HTERT RPE-1 (cell line): ENCODE results near the gene NPAS2.

ENCODE experiments used
- in situ Hi-C: fragments of 300-500 bp; cut with MboI; formaldehyde crosslinking; loops from 4 replicates; pipeline ENCODE4 v1.14.3; 2020; ENCODE audit warnings: low sequenced_read_pairs

Gene NPAS2

GRCh38 chr2:100819370-100820272 is at the start of gene NPAS2:
Gene NPAS2 (plus strand): TSS chr2:100820139. CDS start chr2:100904755, 84,616 bp downstream.
- in situ Hi-C loops, result no loop called here

GRCh38 chr2:100771125-100771524 is 48.8 kb upstream of the NPAS2 start:
- in situ Hi-C loops, result no loop called here

DNA sequence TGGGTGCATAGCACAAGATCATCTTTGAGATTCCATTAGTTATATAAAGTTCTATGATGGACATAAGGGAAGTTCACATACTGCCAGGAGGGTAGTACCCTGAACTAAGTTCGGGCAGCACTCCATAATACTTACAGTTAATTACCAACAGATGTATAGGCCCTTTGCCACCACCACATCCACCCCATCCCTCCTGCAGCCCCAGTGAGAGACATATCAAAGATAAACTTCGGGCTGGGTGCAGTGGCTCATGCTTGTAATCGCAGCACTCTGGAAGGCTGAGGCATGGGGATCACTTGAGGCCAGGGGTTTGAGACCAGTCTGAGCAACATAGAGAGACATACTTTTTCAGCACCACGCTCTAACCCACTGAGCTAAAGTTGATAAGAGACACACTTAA is 46.4 kb upstream of the NPAS2 start:
- in situ Hi-C loops, result no loop called here

- in situ Hi-C loops, result no loop called here
These were observed 43.5 kb upstream of the NPAS2 start for GRCh38 chr2:100776445-100776844.

- in situ Hi-C loops, result no loop called here
These were observed 41.1 kb upstream of the NPAS2 start for GRCh38 chr2:100778637-100779450.

- in situ Hi-C loops, result no loop called here
These were observed 40.1 kb upstream of the NPAS2 start for GRCh38 chr2:100779908-100780202.

- in situ Hi-C loops, result no loop called here
These were observed 39.5 kb upstream of the NPAS2 start for GRCh38 chr2:100780203-100781008.

DNA sequence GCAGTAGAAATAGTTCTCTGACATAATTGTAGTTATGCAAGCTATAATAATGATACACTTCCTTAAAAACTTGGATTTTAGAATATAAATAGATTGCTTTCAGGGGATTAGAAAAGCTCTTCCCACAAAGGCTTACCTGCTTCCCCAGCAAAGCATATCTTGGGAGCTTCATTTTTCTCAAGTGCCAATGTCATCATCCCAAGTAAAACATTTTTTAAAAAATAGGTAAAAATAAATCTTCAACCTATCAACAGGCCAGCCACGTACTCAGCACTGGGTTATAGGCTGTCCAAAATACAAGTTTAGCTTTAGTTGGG is 39.0 kb upstream of the NPAS2 start:
- in situ Hi-C loops, result no loop called here

GRCh38 chr2:100781523-100782379 is 38.2 kb upstream of the NPAS2 start:
- in situ Hi-C loops, result no loop called here

DNA sequence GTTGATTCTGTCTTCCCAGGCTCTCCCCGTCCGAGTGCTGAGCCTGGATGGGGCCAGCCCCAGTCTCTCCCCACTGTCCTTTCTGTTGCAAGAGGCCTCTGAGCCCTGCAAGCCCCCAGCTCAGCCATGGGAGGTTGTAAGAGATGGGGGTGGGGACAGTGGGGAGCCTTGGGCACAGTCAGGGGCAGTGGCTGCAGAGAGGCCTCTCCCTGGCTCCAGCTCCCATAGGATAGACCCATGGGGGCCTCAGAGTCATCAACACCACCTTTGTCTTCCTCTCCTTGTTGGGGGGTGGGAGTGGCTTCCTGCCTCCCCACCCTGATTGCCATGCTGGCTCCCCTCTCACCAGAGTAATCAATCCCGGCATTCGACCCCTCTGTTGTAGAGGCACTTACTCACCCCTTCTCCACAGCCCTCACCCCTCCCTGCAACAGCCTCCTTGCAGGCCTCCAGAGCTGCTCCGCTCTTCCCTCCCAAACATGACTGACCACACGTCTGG is 37.5 kb upstream of the NPAS2 start:
- in situ Hi-C loops, result no loop called here

- in situ Hi-C loops, result no loop called here
These were observed 36.0 kb upstream of the NPAS2 start for GRCh38 chr2:100783987-100784386.

- in situ Hi-C loops, result no loop called here
These were observed 35.3 kb upstream of the NPAS2 start for GRCh38 chr2:100784681-100785080.

DNA sequence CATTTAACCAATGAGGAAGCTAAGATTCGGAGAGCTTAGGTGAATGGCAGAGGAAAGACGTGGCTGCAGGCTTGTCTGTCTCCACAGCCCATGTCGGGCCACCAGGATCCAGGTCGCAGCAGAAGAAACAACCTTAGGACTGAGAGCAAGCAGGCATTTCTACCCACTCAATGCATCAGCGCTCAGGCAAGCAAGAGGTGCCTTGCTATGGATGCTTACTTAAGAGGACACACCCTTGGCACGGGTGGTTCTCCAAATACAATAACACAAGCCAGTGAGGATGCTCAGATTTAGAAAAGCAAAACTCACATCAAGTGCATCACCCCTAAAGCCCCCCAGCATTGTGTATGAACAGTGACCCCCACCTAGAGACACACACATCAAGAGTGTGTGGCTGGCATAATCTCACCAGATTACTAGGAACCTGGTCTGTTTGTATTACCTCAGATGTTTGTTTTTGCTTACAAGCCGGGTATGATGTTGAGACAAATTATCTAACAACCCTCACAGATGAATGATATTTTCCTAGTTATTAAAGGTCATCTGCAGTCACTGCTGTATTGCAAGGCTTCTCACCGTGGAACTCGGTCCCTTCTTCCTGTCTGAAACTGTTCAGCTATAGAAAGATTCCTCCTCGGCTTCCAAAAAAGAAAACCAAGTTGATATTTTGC is 34.2 kb upstream of the NPAS2 start:
- in situ Hi-C loops, result no loop called here

- in situ Hi-C loops, result no loop called here
These were observed 33.7 kb upstream of the NPAS2 start for GRCh38 chr2:100786297-100786658.

DNA sequence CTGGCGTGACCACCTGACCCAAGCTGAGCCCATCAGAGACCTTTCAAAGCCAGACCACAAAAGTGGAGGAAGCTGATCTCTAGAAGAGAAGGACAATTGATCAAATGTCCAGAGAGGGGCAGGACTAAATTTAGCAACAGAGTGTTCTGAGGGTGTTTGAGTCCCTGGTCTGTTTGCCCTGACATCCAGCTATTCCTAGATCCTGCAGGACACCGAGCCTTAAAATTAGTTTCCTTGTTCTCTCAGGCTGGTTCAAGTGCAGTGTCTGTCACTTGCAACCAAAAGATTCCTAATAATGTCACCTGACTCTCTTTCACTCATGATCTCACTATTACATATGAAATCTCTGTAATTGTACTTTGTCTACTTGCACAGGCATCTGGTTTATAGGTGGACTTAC is 33.0 kb upstream of the NPAS2 start:
- in situ Hi-C loops, result no loop called here

- in situ Hi-C loops, result no loop called here
These were observed 30.6 kb upstream of the NPAS2 start for GRCh38 chr2:100789361-100789760.

- in situ Hi-C loops, result no loop called here
These were observed 28.5 kb upstream of the NPAS2 start for GRCh38 chr2:100791294-100791935.

GRCh38 chr2:100791936-100792308 is 28.0 kb upstream of the NPAS2 start:
- in situ Hi-C loops, result no loop called here

DNA sequence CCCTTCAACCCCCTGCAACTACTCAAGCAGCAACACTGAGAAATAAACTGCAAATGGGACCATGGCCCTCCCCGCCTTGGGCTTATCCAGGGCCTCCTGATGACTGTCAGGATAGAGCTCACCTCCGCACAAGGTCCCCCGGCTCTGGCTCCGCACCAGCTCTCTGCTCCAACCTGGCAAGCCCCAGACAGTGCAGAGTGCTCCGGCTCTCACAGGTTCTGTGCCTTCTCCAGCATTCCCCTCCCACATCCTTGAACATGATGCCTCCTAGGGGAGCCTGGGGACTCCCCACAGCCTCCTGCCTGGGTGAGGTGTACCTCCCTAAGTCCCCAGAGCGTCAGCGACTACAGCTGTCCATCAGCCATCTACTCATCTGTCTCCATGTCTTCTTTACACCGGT is 26.7 kb upstream of the NPAS2 start:
- in situ Hi-C loops, result no loop called here
